NB4 (cell line): ENCODE measurements around the gene DNAI7.

ENCODE experiments used
- POLR2A ChIP-seq: IDR thresholded peaks from 2 replicates; pipeline ENCODE4 v1.6.1; 2011; ENCODE audit warnings: mild to moderate bottlenecking; ENCODE audit not compliant: insufficient read length; ENCODE audit errors: extremely low read depth
- TF ChIP-seq, protein P1 (sequence below): IDR thresholded peaks from one replicate; pipeline ENCODE4 v1.5.1; 2012; ENCODE audit warnings: low read depth, low read length

DNA sequence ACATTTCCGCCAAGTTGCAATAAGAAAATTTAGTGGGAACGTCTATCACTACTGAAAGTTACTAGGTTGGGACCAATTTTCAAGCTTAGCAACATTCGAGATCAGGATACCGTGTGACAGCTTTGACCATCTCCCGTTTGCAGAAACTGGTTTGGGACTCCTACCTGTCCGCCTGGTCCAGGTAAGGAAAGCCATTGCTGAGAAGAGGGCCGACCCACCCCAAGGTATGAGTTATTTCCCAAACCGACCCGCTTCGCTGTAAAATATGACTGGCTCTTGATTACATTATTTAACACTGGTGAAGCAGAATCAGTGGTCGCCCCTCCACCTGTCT lies 271 bp downstream of the DNAI7 start:
- TF ChIP-seq, protein P1, sequence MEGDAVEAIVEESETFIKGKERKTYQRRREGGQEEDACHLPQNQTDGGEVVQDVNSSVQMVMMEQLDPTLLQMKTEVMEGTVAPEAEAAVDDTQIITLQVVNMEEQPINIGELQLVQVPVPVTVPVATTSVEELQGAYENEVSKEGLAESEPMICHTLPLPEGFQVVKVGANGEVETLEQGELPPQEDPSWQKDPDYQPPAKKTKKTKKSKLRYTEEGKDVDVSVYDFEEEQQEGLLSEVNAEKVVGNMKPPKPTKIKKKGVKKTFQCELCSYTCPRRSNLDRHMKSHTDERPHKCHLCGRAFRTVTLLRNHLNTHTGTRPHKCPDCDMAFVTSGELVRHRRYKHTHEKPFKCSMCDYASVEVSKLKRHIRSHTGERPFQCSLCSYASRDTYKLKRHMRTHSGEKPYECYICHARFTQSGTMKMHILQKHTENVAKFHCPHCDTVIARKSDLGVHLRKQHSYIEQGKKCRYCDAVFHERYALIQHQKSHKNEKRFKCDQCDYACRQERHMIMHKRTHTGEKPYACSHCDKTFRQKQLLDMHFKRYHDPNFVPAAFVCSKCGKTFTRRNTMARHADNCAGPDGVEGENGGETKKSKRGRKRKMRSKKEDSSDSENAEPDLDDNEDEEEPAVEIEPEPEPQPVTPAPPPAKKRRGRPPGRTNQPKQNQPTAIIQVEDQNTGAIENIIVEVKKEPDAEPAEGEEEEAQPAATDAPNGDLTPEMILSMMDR = no peak
- TF ChIP-seq POLR2A = no peak
